Measurements from ENCODE around the gene CTNNA1. TPM values are rescaled to one million over a fixed set of nuclear protein-coding genes. Genes with fewer than 3 reads are reported as not detected.

Gene CTNNA1
- total and polyA plus RNA-seq, 2 experiments from 2014 or later = 171 to 260 TPM

- no peaks in the 10 kb centered on the region for H3K9me3 ChIP-seq (ENCODE audit: low read depth)
- H3K27ac ChIP-seq = no peak overlapping the region
- no peak for DNase-seq (ENCODE audit: low read depth in 1 of 2, low spot score in 1 of 2)
- H3K27me3 ChIP-seq = no peaks in the 10 kb centered on the region
- peaks cover 57% of the 10 kb centered on the region for H3K4me1 ChIP-seq (ENCODE audit: low read depth)
- H3K4me3 ChIP-seq = no peak overlapping the region
- no peaks in the 10 kb centered on the region for H3K36me3 ChIP-seq
- TF ChIP-seq, protein P1, sequence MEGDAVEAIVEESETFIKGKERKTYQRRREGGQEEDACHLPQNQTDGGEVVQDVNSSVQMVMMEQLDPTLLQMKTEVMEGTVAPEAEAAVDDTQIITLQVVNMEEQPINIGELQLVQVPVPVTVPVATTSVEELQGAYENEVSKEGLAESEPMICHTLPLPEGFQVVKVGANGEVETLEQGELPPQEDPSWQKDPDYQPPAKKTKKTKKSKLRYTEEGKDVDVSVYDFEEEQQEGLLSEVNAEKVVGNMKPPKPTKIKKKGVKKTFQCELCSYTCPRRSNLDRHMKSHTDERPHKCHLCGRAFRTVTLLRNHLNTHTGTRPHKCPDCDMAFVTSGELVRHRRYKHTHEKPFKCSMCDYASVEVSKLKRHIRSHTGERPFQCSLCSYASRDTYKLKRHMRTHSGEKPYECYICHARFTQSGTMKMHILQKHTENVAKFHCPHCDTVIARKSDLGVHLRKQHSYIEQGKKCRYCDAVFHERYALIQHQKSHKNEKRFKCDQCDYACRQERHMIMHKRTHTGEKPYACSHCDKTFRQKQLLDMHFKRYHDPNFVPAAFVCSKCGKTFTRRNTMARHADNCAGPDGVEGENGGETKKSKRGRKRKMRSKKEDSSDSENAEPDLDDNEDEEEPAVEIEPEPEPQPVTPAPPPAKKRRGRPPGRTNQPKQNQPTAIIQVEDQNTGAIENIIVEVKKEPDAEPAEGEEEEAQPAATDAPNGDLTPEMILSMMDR (IDR thresholded peaks at IDR 0.05; ENCODE audit: low read depth, low read length) = no peak
Measured at GRCh38 chr5:138967791-138968448, 214.7 kb downstream of the CTNNA1 start.

- TF ChIP-seq, protein P1 (IDR thresholded peaks at IDR 0.05; ENCODE audit: low read depth, low read length) = no peak
- peaks cover 57% of the 10 kb centered on the region for H3K4me1 ChIP-seq (ENCODE audit: low read depth)
Measured at GRCh38 chr5:138968601-138969000, 215.4 kb downstream of the CTNNA1 start.

DNA sequence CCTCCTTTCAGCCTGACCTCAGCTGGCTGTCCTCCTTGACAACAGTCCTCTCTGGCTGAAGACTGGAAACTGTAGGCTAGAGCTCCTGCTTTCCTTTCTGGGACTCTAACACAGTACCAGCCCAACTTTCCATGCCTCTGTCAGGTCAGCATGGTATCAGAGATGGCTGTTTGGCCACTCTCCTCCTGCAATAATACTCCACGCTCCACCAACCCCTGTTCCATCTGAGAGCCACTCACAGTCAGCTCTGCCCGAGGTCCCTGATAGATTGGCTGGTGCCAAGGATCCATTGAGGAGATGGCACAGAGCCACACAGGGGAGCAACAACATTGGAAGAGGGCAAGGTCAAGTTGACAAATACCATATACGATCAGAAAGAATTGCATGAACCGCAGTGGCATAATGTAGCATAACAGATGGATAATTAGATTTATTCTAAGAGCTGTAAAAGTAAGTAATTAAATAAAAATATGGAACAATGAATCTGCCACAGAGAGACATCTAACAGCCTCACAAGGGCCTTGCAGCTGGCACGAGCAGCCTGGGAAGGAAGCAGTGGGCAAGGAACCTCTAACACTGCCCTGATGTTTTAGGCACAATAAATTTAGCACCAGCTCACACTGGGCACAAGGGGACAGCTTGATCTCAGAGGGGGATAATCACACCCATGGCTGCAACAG lies 216.2 kb downstream of the CTNNA1 start:
- TF ChIP-seq, protein P1 (IDR thresholded peaks at IDR 0.05; ENCODE audit: low read depth, low read length) = no peak
- no peaks in the 10 kb centered on the region for H3K27me3 ChIP-seq
- H3K9me3 ChIP-seq (ENCODE audit: low read depth) = no peaks in the 10 kb centered on the region
- H3K4me3 ChIP-seq = no peak overlapping the region
- H3K4me1 ChIP-seq (ENCODE audit: low read depth) = peaks cover 56% of the 10 kb centered on the region
- no peak for DNase-seq (ENCODE audit: low read depth in 1 of 2, low spot score in 1 of 2)
- no peaks in the 10 kb centered on the region for H3K36me3 ChIP-seq
- no peak overlapping the region for H3K27ac ChIP-seq

More at GRCh38 chr5:138968601-138969000, 215.4 kb downstream of the CTNNA1 start:
- no peaks in the 10 kb centered on the region for H3K9me3 ChIP-seq (ENCODE audit: low read depth)
- H3K27ac ChIP-seq = no peak overlapping the region
- H3K36me3 ChIP-seq = no peaks in the 10 kb centered on the region
- no peaks in the 10 kb centered on the region for H3K27me3 ChIP-seq
- H3K4me3 ChIP-seq = no peak overlapping the region
- no peak for DNase-seq (ENCODE audit: low read depth in 1 of 2, low spot score in 1 of 2)

- no peaks in the 10 kb centered on the region for H3K27me3 ChIP-seq
- no peak for DNase-seq (ENCODE audit: low read depth in 1 of 2, low spot score in 1 of 2)
- peak overlapping the region; percentile 2 for H3K27ac ChIP-seq
- TF ChIP-seq, protein P1 (IDR thresholded peaks at IDR 0.05; ENCODE audit: low read depth, low read length) = no peak
- H3K36me3 ChIP-seq = no peaks in the 10 kb centered on the region
- no peak overlapping the region for H3K4me3 ChIP-seq
- H3K4me1 ChIP-seq (ENCODE audit: low read depth) = peaks cover 64% of the 10 kb centered on the region
- no peaks in the 10 kb centered on the region for H3K9me3 ChIP-seq (ENCODE audit: low read depth)
Measured at GRCh38 chr5:138972230-138972629, 219.0 kb downstream of the CTNNA1 start.

DNA sequence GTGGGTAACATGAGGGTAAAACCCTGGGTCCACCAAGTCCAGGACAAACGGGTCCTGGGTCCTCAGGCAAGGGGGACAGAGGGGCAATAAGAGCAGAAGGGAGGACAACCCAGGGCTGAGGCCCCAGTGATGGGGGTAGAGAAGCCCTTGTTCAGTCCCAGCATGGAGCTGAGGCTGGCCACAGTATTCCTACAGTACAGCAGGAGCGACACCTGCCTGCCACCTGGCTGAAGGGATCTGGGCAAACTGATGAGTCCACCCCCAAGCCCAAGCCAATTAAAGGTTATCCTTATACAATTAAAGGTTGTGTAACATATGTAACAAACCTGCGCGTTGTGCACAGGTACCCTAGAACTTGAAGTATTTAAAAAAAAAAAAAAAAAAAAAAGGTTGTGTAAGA lies 219.6 kb downstream of the CTNNA1 start:
- Histone ChIP-seq H3K4me1 (ENCODE audit: low read depth) (peaks cover 59% of the 10 kb centered on the region), H3K4me3 (no peak overlapping the region), H3K9me3 (ENCODE audit: low read depth) (no peaks in the 10 kb centered on the region), H3K27me3 (no peaks in the 10 kb centered on the region), H3K27ac (peak overlapping the region; percentile 2), H3K36me3 (no peaks in the 10 kb centered on the region)
- TF ChIP-seq, protein P1 (IDR thresholded peaks at IDR 0.05; ENCODE audit: low read depth, low read length) = no peak
- no peak for DNase-seq (ENCODE audit: low read depth in 1 of 2, low spot score in 1 of 2)

Data from cardiac muscle cell (in vitro differentiated cells and primary cell).